Stimulated activated CD4-positive, alpha-beta T cell treated with anti-CD3 and anti-CD28 coated beads, TNF-alpha, amount 100 ng/mL, for 48 hours (primary cell): ENCODE data around the gene RGS7.
"Not testable (repeated sequence)": the region's sequence is repeated elsewhere in the genome, so short reads cannot be mapped to it uniquely, and the experiment has no call there.

Experiments
- DNase-seq, 3 donors: peaks; one replicate each; pipeline ENCODE4 v3.0.0-alpha.2; 2020; ENCODE audit warnings: low read depth in 3 of 3

The RGS7 gene

DNA sequence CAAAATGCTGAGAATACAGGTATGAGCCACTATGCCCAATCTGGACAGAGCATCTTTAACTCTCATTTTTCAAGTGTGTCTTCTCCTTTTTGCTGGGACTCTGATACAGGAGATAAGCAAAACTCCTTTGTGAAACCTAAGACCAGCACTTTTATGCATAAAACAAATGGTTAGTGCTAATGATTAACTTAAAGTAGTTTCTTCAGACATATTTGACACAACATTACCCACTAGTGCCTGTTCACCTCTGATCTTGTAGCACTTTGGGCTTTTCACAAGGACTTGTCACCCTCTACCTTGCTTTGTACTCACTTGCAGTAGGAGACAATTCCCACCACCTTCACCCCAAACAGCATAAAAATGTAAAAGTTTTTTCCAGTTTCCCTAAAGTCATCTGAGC, 216.3 kb downstream of the RGS7 start:
- no peak for DNase-seq

- DNase-seq, result no peak
These were observed 218.0 kb downstream of the RGS7 start for GRCh38 chr1:241139047-241139446.

GRCh38 chr1:241138248-241138647, 218.8 kb downstream of the RGS7 start:
- no peak for DNase-seq

DNA sequence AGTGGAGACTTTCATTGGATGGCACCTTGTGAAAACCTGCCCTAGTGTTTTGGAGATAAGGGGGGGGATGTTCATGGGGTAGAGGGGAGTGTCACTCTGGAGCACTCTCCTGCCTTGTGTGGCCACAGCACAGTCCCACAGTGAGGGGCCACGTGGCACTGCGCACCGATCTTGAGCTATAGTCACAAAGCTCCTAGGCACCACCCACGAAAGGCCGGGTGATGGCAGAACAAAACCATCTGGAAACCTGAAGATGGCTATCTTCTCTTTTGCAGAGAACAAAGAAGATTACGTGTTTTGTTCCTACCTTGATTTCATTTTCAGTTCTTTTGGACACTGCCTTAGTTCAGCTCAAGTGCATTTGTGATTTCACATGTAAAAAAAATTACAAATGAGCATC, 220.6 kb downstream of the RGS7 start:
- DNase-seq, result no peak

DNA sequence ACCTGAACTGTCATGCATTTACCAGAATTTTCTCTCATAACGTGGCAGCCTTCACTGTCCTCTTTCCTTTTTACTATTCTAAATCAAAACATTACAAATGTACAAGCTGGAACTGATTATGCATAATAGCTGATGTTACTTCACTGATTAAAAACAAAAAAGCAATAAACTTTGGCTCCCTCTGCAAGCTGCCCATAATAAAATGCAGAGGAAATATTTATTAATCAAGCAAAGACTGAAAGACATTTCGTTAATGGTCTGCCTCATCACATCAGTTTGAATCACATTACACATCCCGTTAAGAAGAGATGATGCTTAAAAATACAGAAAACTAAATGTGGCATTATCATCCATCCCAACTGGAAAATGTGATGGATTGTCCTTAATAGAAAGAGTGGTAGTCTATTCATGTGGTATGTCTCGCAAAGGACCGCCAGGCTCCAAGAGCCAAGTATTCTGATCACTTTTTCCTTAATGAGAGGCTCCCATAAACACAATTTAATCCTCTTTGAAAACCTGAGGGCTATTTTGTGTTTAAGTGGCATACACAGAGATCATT, 225.3 kb downstream of the RGS7 start:
- DNase-seq, result no peak

- no peak for DNase-seq
These were observed 226.1 kb downstream of the RGS7 start for GRCh38 chr1:241130881-241131280.

DNA sequence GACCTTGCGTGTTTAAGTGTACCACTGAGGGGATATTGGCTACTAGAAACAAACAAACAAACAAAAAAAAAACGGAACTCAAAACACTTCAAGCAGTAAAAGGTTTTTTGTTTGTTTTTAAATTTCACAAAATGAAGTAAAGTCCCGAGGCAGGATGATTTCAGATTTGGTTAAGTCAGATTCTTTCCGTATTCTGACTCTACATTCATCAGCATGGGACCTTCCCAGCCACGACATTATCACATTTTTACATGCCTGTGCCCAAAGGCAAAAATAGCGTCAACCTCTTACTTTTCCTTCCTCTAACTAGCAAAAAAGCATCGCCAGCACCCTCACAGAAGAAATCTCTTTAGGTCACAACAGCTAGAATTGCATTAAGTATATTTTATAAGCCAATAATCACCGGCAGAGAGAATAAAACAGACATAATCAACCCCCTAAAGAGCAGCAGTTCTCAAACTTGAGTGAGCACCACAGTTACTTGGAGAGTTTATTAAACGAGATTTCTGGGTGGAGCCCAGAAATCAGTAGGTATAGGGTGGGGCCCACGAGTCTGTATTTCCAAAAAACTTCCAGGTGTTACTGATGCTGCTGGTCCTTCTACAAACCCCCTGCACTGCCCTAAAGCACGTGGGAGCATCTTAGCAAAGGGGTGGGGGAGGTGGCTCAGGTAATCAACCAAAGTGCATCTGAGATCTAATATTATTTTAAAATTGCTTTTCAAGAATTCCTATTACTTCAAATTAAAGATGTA, 227.6 kb downstream of the RGS7 start:
- no peak for DNase-seq

GRCh38 chr1:241125286-241125685, 231.7 kb downstream of the RGS7 start:
- DNase-seq, result no peak

DNA sequence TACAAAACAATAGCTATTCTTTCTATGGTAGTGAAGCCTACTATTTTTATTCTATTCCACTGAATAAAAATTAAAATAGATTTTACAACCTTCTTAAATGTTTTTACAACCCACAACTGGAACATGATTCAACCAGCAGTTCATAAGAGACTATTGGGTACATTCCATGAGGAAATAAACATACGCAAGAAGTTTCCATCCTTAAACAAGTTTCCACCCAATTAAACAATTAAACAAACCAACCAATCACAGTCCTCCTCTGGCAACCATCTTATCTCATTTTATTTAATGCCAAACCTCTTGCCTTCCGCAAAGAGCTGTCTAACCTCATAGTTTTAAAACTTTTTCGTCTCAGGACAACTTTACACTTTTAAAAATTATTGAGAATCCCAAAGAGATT, 239.0 kb downstream of the RGS7 start:
- no peak for DNase-seq

DNA sequence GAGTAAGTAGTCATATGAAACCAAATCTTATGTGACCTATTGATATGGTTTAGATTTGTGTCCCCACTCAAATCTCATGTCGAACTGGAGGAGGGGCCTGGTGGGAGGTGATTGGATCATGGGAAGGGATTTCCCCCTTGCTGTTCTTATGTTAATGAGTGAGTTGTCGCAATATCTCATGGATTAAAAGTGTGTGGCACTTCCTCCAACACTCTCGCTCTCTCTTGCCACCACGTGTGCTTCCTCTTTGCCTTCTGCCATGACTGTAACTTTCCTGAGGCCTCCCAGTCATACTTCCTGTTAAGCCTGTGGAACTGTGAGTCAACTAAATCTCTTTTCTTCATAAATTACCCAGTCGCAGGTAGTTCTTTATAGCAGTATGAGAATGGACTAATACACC, 241.2 kb downstream of the RGS7 start:
- no peak for DNase-seq

GRCh38 chr1:241114699-241115233, 242.2 kb downstream of the RGS7 start:
- no peak for DNase-seq

DNA sequence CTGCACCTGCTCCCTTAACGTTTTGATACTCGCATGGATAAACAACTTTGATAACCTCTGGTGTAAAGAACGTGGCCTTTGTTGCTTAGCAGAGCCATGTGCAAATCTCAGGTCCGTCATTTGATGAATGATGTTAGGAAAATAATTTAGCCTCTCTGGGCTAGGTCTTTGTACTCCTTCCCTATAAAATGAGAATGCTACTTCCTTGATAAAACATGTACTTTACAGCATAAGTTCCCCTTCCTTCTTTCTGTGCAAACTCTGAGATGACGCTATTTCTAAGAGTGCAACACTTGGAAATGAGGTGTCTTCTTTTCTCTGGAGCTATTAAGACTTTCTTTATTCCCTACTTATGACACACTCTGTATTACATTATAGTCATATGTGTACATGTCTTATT, 243.4 kb downstream of the RGS7 start:
- no peak for DNase-seq

DNA sequence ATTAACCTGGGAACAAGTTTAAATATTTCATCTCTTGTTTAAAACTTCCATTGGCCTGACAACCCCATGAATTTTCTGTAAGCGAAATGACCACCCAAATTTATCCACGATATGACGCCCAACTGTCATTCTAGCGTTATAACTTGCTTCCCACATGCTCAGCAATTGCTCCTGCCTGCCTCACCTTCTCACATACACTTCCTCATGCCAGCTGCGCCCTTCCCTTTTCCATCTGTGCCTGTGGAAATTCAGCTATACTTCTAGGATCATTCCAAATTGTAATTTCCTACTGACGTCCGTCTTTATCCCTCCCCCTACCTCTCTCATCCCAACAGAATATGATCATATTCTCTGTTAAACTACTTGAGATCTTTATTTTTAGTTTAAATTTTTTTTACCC, 248.0 kb downstream of the RGS7 start:
- DNase-seq, result no peak

- DNase-seq, result no peak
These were observed 251.9 kb downstream of the RGS7 start for GRCh38 chr1:241105147-241105546.

DNA sequence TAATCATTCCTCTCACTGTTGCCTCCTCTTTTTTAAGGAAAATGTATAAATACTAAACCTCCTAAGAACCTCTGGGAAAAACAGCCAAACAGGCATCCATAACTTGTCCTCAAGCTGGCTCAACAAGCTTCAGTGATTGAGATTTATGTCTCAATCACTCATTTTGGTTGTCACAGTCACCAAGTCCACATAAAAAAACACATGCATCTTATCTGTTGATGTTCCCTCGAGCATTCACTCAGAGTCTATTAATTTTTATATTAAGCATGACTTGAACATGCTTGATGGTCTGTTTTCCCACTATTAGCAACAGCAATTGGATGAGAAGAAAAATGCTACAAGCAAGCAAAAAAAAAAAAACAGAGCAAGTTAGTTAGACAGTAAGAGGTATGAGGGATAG, 254.3 kb downstream of the RGS7 start:
- no peak for DNase-seq

- DNase-seq, result no peak
These were observed 255.4 kb downstream of the RGS7 start for GRCh38 chr1:241101622-241102021.

GRCh38 chr1:241097479-241097878, 259.5 kb downstream of the RGS7 start:
- DNase-seq, result no peak

DNA sequence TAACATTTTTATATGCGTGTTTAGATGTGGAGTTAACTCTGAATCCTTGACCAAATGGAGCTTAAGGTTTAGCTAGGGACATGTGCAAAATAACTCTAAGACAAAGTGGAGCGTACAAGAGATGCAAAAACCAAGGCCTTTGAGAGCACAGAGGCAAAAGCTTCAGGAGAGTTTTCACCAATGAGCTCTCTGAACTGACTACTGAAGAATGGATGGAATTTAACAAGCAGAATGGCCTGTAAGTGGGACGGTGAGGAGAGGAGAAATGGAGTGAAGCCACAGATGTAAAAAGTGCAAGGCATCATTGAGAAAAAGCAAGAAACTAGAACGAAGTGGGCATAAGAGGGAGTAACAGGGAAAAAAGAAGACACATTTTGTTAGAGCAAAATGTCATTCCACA, 260.0 kb downstream of the RGS7 start:
- DNase-seq, result no peak

DNA sequence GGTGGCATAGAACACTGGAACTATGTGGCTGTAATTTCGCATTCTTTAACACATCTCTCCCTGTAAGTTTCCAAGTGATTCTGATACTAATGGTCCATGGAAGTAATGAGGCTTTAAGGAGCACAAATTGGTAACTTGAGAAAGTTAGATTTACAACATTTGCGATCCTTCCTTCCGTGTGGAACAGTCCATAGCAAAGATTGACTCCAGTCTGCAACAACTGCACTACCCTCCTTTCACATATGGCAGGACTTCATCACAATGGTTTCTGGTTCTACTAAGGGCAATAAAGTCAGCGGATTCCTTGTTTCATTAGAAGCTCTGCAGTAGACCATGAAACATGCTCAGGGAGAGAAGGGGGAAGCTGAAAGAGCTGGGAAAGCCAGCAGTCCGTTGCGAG, 261.2 kb downstream of the RGS7 start:
- no peak for DNase-seq

DNA sequence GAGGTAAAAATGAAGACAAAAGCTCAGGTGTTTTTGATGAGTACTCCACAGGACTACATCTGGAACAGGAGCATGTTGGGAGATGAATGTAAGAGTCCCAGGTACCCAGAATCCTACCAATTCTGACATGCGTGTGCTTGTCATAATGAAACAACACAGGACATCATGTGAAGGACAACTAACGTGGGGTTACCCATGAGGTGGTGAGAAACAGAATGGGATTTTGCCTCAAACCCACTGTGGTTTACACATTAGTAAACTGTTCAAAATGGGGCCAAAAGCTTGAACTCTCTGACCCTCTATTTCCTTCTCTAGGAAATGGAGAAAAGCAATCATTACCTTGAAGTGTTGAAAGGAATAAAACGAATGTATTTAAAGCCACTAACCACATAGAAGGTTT, 266.2 kb downstream of the RGS7 start:
- DNase-seq, result no peak

DNA sequence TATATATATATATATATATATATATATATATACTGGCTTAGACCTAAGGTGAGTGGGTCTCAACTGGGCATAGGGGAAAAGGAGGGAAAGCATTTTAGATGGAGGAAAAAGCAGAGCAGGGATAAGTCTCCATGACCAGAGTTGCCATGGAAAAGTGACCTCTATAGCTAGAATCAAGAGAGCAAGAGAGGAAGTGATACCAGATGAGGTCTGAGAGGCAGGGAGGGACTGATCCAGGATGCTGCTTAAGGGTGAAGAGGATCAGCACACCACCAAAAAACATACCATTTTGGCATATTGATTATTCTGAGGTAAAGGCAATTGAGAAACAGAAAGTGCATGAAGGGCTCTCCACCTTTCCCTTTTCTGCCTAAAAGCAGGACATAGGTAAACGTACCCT, 267.9 kb downstream of the RGS7 start:
- not testable (repeated sequence) for DNase-seq

DNA sequence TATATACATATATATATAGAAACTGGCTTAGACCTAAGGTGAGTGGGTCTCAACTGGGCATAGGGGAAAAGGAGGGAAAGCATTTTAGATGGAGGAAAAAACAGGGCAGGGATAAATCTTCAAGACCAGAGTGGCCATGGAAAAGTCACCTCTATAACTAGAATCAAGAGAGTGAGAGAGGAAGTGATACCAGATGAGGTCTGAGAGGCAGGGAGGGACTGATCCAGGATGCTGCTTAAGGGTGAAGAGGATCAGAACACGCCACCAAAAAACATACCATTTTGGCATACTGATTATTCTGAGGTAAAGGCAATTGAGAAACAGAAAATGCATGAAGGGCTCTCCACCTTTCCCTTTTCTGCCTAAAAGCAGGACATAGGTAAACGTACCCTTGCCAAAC, 268.9 kb downstream of the RGS7 start:
- not testable (repeated sequence) for DNase-seq

DNA sequence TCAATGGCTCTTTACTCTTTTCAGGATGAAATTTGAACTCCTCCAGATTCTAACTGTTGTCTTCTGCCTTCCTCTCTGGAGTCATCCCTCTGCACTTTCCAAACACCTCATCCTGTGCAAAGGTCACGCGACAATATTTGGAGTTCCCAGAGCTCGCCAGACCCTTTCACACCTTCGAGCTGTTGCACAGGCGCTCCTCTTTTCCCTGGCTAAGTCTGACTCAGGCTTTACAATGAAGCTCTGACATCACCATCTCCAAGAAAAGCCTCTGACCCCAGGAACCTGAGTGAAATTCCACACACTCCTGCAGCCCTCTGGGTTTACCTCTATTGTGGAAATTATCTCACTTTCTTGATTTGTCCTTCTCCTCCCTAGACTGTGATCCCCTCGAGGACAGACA, 270.3 kb downstream of the RGS7 start:
- DNase-seq, result no peak

DNA sequence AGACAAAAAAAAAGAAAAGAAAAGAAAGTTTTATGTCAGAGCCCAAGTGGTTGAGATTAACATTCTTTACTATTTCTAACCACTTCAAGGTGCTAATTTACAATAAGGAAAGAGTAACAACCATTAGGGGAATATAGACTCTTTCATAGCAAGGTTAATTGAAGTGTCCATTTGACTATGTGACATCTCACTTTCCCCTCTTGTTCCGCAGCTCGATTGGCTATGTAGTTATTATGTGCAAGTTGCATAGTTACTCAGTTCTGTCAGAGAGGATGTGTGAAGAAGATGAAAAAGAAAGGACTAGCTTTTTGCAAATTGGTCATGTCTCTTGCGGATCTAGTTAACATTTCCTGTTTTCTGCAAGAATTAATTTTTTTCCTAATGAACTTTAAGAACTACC, 273.7 kb downstream of the RGS7 start:
- no peak for DNase-seq
